Sigmoid colon (tissue), 7 donors: ENCODE measurements around the gene WDR73. TPM values are rescaled to one million over a fixed set of nuclear protein-coding genes. Genes with fewer than 3 reads are reported as not detected.

Experiments
- DNase-seq: peaks from one replicate; pipeline ENCODE4 v3.0.0-alpha.2; 2019
- H3K27ac ChIP-seq, 4 donors: fragments of 200-600 bp; sonication (generic); one replicate each; pipeline ENCODE4 v1.5.1; 2016 to 2019; ENCODE audit warnings: mild to moderate bottlenecking in 1 of 4
- H3K27me3 ChIP-seq, 3 donors: fragments of 200-600 bp; sonication (generic); one replicate each; pipeline ENCODE4 v1.5.1; 2019; ENCODE audit warnings: mild to moderate bottlenecking in 1 of 3
- H3K36me3 ChIP-seq, 4 donors: fragments of 200-600 bp; sonication (generic); one replicate each; pipeline ENCODE4 v1.5.1; 2016 to 2019
- H3K4me1 ChIP-seq, 4 donors: fragments of 200-600 bp; sonication (generic); one replicate each; pipeline ENCODE4 v1.5.1; 2017 to 2019
- H3K4me3 ChIP-seq, 4 donors: fragments of 200-600 bp; sonication (generic); one replicate each; pipeline ENCODE4 v1.5.1; 2017 to 2019; ENCODE audit warnings: mild to moderate bottlenecking in 2 of 4, moderate library complexity in 1 of 4
- H3K9me3 ChIP-seq, 4 donors: fragments of 200-600 bp in 3 of 4; sonication (generic) in 3 of 4; one replicate each; pipeline versions ENCODE4 v1.5.1 to v1.6.1; 2013 to 2019
- CTCF ChIP-seq, 4 experiments: fragments of 450-650 bp in 3 of 4; fragments of 200-600 bp in 1 of 4; IDR thresholded peaks; one replicate each; pipeline ENCODE4 v1.5.1; 2016 to 2019; ENCODE audit warnings: antibody characterized with exemption in 4 of 4, mild to moderate bottlenecking in 3 of 4, moderate library complexity in 2 of 4
- EP300 ChIP-seq, 4 donors: sonication (generic); formaldehyde crosslinking; IDR thresholded peaks; one replicate each; pipeline ENCODE4 v1.6.1; 2017; ENCODE audit warnings: antibody characterized with exemption in 4 of 4
- POLR2A ChIP-seq, 2 donors: fragments of 450-650 bp; IDR thresholded peaks; one replicate each; pipeline ENCODE4 v1.6.1; 2016; ENCODE audit warnings: antibody characterized with exemption in 2 of 2, mild to moderate bottlenecking in 2 of 2, moderate library complexity in 2 of 2
- POLR2AphosphoS5 ChIP-seq, 4 donors: sonication (generic); formaldehyde crosslinking; IDR thresholded peaks; one replicate each; pipeline ENCODE4 v1.6.1; 2017; ENCODE audit warnings: antibody characterized with exemption in 4 of 4
- WGBS, 2 donors: extraction: QIAGEN DNeasy Blood & Tissue Kit; methylation state at CpG; one replicate each; pipeline ENCODE4 v1.1.7; 2013; 5-methylcytosine and 5-hydroxymethylcytosine counted together
- intact Hi-C: fragments of 100-400 bp; cut with DNase I; formaldehyde crosslinking; loops from one replicate; pipeline ENCODE4 v1.15.1; 2023
- polyA plus RNA-seq, 3 donors: library from polyadenylated mRNA; stranded (reverse); fragments of 200-250 nt; gene quantifications; one replicate each; pipeline ENCODE4 v1.2.3, GENCODE V29; 2013
- total RNA-seq, 4 donors: library from RNA; depleted of rRNA; stranded (reverse); fragments of >200 nt; gene quantifications; one replicate each; pipeline ENCODE4 v1.1.0, GENCODE V29; 2016
- donor health status: healthy with polysubstance abuse.
- donor health status: Bipolar disorder and iron deficiency.
- donor health status: healthy.

Gene WDR73
- total and polyA plus RNA-seq, 7 donors: 6.7 to 22.7 (median 17.1) TPM

GRCh38 chr15:84616235-84616634 lies 37.8 kb downstream of the WDR73 start:
- Histone ChIP-seq H3K36me3 (peaks cover 4 to 14% (median 8%) of the 10 kb centered on the region in 4 donors), H3K4me1 (no peaks in the 10 kb centered on the region), H3K4me3 (no peak overlapping the region), H3K27ac (no peak overlapping the region), H3K9me3 (peaks cover 2 to 8% (median 6%) of the 10 kb centered on the region in 4 donors), H3K27me3 (no peaks in the 10 kb centered on the region)
- TF ChIP-seq POLR2A (IDR thresholded peaks at IDR 0.05): no peak
- TF ChIP-seq EP300 (IDR thresholded peaks at IDR 0.05): no peak
- TF ChIP-seq CTCF (IDR thresholded peaks at IDR 0.05): no peak
- no peak for TF ChIP-seq POLR2AphosphoS5 (IDR thresholded peaks at IDR 0.05)
- intact Hi-C loops: no loop called here
- 83 to 95% methylated on average over 3 of the region's 3 CpGs for WGBS, 2 donors
- peak; percentile 41 for DNase-seq

GRCh38 chr15:84611631-84612030 lies 42.5 kb downstream of the WDR73 start:
- WGBS, 2 donors: 95% methylated on average over 7 of the region's 7 CpGs
- Histone ChIP-seq H3K27me3 (no peaks in the 10 kb centered on the region), H3K9me3 (no peaks in the 10 kb centered on the region), H3K36me3 (peaks cover 0 to 15% (median 0%) of the 10 kb centered on the region in 4 donors), H3K27ac (no peak overlapping the region), H3K4me1 (no peaks in the 10 kb centered on the region), H3K4me3 (no peak overlapping the region)
- TF ChIP-seq CTCF (IDR thresholded peaks at IDR 0.05) (no peak), POLR2A (IDR thresholded peaks at IDR 0.05) (no peak), EP300 (IDR thresholded peaks at IDR 0.05) (no peak), POLR2AphosphoS5 (IDR thresholded peaks at IDR 0.05) (no peak)
- intact Hi-C loops: no loop called here
- no peak for DNase-seq

- no peaks in the 10 kb centered on the region for H3K27me3 ChIP-seq
- H3K27ac ChIP-seq: no peak overlapping the region
- no peak for TF ChIP-seq POLR2A (IDR thresholded peaks at IDR 0.05)
- no peak for TF ChIP-seq POLR2AphosphoS5 (IDR thresholded peaks at IDR 0.05)
- TF ChIP-seq EP300 (IDR thresholded peaks at IDR 0.05): no peak
- no peak for TF ChIP-seq CTCF (IDR thresholded peaks at IDR 0.05)
- no peak overlapping the region for H3K4me3 ChIP-seq
- no peaks in the 10 kb centered on the region for H3K4me1 ChIP-seq
- DNase-seq: peak; percentile 41
- peaks cover 0 to 25% (median 0%) of the 10 kb centered on the region in 4 donors for H3K36me3 ChIP-seq
- intact Hi-C loops: no loop called here
- no peaks in the 10 kb centered on the region for H3K9me3 ChIP-seq
- WGBS, 2 donors: 91 to 95% methylated on average over 11 of the region's 11 CpGs
Observed at GRCh38 chr15:84609818-84610525, 44.1 kb downstream of the WDR73 start.

- Histone ChIP-seq H3K9me3 (no peaks in the 10 kb centered on the region), H3K27ac (no peak overlapping the region), H3K27me3 (no peaks in the 10 kb centered on the region), H3K36me3 (peaks cover 0 to 37% (median 2%) of the 10 kb centered on the region in 4 donors), H3K4me1 (no peaks in the 10 kb centered on the region), H3K4me3 (no peak overlapping the region)
- peak; percentile 22 for DNase-seq
- TF ChIP-seq CTCF (IDR thresholded peaks at IDR 0.05): no peak
- TF ChIP-seq EP300 (IDR thresholded peaks at IDR 0.05): no peak
- no peak for TF ChIP-seq POLR2A (IDR thresholded peaks at IDR 0.05)
- no peak for TF ChIP-seq POLR2AphosphoS5 (IDR thresholded peaks at IDR 0.05)
- intact Hi-C loops: no loop called here
- WGBS, 2 donors: 81 to 89% methylated on average over 1 of the region's 1 CpG
Observed at GRCh38 chr15:84608707-84609284, 45.3 kb downstream of the WDR73 start.
